Measurements from ENCODE around the gene EVA1C.

The EVA1C gene

DNA sequence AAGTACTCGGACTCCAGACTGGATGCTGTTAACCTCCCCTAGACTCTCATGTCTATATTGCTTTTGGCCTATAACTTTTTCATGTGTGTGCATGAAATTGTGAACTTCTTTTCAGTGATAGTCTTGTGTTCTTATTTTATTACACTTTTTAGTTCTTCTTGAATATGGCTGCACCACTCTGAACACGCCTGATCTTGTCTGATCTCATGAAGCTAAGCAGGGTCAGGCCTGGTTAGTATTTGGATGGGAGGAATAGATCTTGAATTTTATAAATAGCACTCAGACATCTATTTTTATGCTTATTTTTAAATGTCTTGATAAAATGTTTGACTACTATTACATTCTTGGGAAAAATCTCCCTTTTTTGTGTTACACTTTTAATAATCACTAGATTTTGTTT is 150.4 kb downstream of the EVA1C start:
- H3K79me2 ChIP-seq (ENCODE audit: low read length): no peaks in the 10 kb centered on the region
- H3K27me3 ChIP-seq (ENCODE audit: low read depth, low read length): no peaks in the 10 kb centered on the region
- no peak overlapping the region for H2AFZ ChIP-seq (ENCODE audit: low read depth, low read length)
- H4K20me1 ChIP-seq (ENCODE audit: insufficient read depth, low read length): no peaks in the 10 kb centered on the region
- H3K9me3 ChIP-seq (ENCODE audit: insufficient read depth, low read length): no peaks in the 10 kb centered on the region
- no peak overlapping the region for H3K4me2 ChIP-seq (ENCODE audit: low read length)
- H3K4me1 ChIP-seq (ENCODE audit: low read length): no peaks in the 10 kb centered on the region
- TF ChIP-seq EZH2phosphoT487 (IDR thresholded peaks at IDR 0.05; ENCODE audit: low read depth): no peak
- no peak for TF ChIP-seq CTCF (IDR thresholded peaks at IDR 0.05; ENCODE audit: low read depth, low read length)
- H3K9ac ChIP-seq (ENCODE audit: low read length): no peak overlapping the region
- H3K36me3 ChIP-seq (replicated peaks; ENCODE audit: low read depth, low read length): no peaks in the 10 kb centered on the region
- no peak overlapping the region for H3K4me3 ChIP-seq (ENCODE audit: low read length)
- no peak overlapping the region for H3K27ac ChIP-seq (ENCODE audit: low read length)

Data from OCI-LY3 (cell line).